GM19043 (cell line): ENCODE data around the gene PFN1.

ENCODE experiments used
- ATAC-seq: cut with Tn5 transposase; IDR thresholded peaks from one replicate; pipeline ENCODE4 v1.9.1; 2021; ENCODE audit warnings: low read depth; ENCODE audit not compliant: unreplicated experiment

PFN1 gene

GRCh38 chr17:4948166-4948930 lies at the start of gene PFN1:
TSS of gene PFN1 (minus strand) at chr17:4948530. CDS start at chr17:4948394, 136 bp downstream.
- no peak for ATAC-seq

DNA sequence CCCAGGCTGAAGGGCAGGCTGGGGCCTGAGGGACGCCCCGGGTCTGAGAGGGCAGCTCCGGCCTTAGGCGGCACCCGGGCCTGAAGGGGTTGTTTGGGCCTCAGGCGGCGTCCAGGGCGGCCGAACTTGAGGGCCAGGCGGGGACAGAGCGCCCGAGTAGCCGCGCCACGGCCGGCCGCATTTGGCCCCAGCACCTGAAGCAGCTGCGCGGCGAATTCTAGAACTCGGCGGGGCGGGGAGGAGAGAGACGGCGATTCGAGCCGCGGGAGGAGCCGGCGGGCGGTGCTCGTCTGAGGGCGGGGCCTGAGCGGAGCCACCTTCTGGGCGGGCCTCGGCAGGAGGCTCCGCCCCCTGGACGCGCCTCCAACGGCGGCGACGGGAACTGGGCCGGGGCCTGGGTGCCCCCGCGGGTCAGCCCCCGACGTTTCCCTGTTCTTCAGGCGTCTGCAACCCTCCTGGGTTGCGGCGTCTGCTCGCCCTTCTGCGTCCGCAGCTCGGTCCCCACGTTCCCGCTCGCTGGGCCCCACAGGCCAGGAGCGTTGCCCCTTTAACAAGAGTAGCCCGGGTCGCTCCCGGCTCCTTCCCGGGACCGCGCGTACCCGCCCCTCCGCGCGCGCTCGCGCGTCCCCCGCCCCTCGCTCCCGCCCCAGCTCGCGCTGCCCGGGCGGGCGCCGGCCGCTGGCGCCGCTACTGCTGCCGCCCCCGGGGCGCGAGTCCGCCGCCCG lies 49.1 kb upstream of the PFN1 start, which contains the start of the genes INCA1 and KIF1C:
Gene INCA1 (minus strand): TSS at position 221 of the 725 bp plus-strand sequence. CDS start 3,085 bp downstream, outside the sequence.
Gene KIF1C (plus strand): TSS at position 649 of the 725 bp plus-strand sequence. CDS start 2,297 bp downstream, outside the sequence.
- ATAC-seq, result peak; percentile 76

DNA sequence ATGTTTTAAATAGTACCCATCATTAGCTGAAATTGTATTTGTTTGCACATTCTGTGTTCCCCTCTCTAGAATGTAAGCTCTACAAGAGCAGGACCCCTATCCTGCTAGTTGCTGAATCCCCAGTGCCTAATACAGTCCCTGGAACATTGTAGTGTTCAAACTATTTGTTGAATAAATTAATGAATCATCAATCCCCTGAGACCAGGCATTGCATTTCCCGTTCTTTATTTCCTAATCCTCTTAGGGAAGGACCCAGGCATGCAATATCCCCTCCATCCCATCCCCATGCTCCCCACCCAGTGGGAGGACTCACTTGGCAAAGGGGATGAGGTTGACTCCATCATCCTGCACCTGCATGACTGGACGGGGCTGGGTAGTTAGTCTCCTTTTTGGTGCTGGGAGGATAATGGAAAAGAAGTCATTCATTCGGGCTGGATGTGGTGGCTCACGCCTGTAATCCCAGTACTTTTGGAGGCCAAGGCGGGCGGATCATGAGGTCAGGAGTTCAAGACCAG lies 45.8 kb upstream of the PFN1 start:
- ATAC-seq, result no peak

DNA sequence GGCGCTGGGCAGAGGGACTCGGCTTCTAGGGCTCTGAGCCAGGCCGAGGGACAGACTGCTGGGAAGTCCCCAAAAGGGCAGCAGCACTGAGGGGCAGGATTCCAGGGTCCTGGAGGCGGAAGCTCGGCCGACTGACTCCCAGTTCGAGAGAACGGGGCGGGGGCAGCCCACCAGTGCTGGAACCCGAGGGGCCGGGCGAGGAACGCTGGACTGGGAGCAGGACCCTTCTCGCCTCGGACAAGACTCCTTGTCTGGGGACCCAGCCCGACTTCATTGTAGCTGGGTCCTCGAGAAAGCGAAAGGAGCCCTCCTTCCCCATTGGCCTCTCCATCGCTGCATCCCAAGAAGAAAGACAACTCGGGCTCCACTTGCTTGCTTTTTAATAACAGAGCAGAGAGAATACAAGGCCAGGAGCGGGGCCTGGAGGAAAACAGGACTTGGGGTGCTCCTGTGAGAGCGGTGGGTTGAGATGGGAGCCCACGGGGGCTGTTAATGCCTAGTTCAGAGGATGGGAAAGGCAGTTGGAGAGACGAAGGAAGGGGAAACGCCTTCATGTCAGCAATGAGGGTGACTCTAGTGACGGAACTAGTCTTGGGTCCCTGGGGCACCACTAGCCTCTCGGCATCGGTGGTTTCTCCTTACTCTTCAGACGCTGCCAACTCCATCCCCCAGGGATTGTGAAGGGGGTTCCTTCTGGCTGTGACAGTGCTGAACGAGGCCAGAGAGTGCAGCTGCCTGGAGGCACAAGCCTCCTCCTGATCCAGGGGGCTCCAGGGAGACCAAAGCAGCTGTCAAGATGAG lies 39.6 kb upstream of the PFN1 start:
- ATAC-seq, result no peak

DNA sequence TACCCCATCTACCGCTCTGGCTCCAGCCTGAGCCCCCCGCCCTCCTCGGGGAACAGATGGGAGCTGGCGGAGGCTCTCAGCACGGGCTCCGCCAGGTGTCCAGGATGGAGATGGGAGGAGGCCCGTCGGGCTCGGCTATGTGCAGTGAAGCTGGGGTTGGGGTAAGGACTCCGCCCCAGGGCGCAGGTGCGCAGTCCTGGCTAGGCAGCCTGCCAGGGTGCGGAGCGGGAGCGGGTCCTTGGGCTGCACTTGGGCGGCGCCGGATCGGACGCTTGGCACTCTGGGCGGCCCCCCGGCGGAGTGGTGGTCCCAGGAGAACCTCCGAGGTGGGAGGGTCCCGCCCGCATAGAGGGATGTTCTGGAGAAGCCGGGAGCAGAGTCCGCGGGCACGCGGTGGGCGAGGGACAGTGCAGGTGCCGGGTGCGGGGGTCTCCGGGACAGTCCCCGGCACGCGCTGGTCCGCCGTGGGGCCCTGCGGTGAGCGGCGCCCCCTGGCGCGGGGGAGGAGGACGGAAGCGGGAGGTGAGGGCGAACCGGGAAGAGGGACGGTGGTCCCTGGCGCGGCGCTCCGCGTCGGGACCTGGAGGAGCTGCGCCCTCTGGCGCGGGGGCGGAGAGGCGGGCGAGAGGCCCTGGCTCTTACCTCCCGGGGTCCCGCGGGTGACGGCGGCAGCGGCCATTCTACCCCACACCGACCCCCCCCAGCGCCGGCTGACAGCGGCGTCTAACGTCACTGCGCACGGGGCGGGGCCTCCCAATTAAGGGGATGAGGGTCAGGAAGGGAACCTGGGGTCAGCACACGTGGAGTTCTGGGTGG lies 38.8 kb upstream of the PFN1 start, which contains the start of gene CAMTA2:
Gene CAMTA2 (minus strand): TSS at position 725 of the 816 bp plus-strand sequence. CDS start 1,453 bp downstream, outside the sequence.
- ATAC-seq, result peak; percentile 51

- no peak for ATAC-seq
Observed at GRCh38 chr17:4986403-4986802, 38.1 kb upstream of the PFN1 start.

DNA sequence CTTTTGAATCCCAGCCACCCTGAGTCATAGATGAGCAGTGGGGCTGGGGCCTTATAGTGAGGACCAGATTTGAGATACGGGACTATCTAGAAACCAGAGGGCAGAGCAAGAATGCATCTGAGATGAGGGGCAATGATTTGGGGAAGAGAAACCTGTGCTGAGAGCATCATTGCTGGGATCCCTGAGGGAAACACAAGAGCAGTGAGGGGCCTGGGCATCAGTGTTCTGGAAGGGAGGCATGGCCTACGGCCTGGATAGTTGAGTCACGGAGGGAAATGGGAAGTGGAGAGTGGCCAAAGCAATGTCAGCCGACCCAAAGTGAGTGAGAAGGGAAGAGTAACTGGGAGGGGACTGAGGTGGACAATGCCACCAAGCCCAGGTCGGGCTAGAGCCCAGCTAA lies 34.0 kb upstream of the PFN1 start:
- ATAC-seq, result no peak

DNA sequence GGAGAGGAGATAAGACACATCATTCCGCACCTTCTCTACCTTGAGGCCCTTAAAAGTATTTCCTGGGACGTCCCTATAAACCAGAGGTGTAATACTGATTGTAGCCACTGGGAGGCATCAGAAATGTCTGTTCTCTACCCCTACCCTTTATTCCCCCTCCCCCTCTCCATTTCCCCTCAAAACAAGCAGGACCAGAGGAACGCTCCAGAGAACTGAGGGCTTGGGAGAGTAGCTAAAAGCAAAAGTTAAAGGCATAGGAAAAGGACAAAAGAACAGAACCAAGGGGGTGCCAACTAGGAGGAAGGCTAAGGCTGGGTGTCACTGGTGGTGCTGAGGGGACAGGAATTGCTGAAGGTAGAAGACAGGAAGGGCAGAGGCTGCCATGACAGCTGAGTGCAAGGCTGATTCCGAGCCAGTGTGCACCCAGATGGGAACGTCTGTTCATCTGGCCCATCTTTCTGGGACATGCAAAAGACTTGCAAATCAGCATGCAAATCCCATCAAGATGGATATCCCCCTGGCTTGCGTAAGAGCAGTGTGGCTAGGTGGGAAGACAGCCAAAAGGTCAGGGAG lies 32.4 kb upstream of the PFN1 start:
- ATAC-seq, result no peak

DNA sequence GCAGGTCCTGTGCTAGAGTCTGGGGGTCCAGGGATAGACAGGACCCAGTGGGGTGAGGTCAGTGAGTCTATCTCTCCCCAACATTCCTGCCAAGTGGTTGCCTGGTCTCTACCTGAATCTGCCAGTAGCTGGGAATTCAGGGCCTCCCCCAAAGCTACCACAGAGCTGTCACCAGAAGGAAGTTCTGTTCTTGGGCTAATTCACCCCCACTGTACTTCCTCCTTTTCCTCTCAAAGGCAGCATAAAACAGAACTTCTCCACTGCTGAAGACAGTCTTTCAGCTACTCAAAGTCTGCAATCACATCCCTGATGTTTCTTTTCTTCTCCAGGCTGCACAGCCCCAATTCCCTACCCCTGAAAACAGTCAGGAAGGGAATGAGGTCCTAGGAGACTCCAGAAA lies 30.4 kb upstream of the PFN1 start:
- no peak for ATAC-seq

GRCh38 chr17:4974115-4974670 lies 25.9 kb upstream of the PFN1 start:
- ATAC-seq, result no peak

GRCh38 chr17:4973256-4974114 lies 25.2 kb upstream of the PFN1 start:
- no peak for ATAC-seq

DNA sequence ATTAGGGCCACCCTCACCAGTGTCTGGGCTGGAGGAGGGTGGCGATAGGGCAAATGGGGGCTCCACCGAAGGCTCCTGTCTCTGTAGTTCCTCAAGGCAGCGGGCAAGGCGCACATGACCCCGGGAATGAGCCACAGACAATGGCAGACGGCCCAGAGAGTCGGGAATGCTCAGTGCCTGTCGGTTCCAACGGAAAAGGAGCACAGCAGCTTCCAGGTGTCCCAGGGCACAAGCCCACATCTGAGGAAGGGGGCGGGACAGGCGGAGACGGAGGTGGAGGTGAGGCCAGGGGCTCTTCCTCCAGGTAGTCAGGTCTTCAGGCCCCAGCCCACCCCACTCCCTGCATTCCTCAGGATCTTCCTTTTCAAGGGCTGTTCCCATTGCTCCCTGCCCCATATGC lies 24.4 kb upstream of the PFN1 start:
- no peak for ATAC-seq

GRCh38 chr17:4972322-4972721 lies 24.0 kb upstream of the PFN1 start:
- ATAC-seq, result no peak

GRCh38 chr17:4971826-4972225 lies 23.5 kb upstream of the PFN1 start:
- no peak for ATAC-seq

- no peak for ATAC-seq
Observed at GRCh38 chr17:4970273-4970672, 21.9 kb upstream of the PFN1 start.

DNA sequence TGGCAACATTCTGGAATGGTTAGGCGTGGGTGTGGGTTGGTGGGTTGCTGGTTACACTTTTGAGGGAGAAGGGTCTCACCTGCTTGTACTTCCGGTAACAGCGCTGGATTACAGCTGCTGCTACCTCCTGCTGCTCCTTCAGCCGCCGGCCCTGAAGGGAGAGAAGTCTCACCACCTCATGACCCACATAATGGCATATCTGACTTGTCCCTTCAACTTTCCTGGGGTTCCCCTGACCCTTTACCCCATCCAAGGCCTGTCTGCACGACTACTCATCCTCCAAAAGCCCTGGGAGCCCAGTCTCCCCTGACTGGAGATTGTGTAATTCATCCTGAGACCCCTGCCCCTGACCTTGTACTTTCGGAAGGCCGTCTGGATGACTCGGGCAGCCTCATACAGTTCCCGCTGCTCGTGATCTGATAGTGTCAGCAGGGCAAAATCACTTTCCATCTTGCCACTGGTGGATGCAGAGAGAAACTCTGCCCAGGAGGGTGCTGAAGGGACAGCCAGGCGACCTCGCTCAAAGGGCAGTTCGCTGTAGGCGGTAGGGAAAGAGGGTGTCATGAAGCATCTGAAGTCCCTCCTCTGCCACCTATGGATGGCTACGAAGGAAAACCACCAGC lies 21.3 kb upstream of the PFN1 start:
- ATAC-seq, result no peak

- no peak for ATAC-seq
Observed at GRCh38 chr17:4969047-4969550, 20.8 kb upstream of the PFN1 start.
